RWPE2 (cell line): ENCODE measurements around the gene PDE4B.
A peak's percentile ranks its signal among the peaks of the same experiment; 100 is the strongest.

Experiments
- ATAC-seq: fragments of 200-7000 bp; cut with Tn5 transposase; 3 replicates; pipeline ENCODE4 v1.9.1; 2021; ENCODE audit warnings: low read depth
- DNase-seq: peaks from one replicate; pipeline ENCODE4 v3.0.0-alpha.2; 2020; ENCODE audit warnings: low spot score
- H3K27ac ChIP-seq: fragments of 450-650 bp; 2 replicates; pipeline ENCODE4 v1.5.1; 2017; ENCODE audit warnings: mild to moderate bottlenecking; ENCODE audit not compliant: poor library complexity, severe bottlenecking
- H3K27me3 ChIP-seq: fragments of 250-450 bp; sonication (Bioruptor Pico); 2 replicates; pipeline ENCODE4 v1.5.1; 2021; ENCODE audit warnings: mild to moderate bottlenecking, moderate library complexity; ENCODE audit not compliant: insufficient read depth, poor library complexity, severe bottlenecking
- H3K36me3 ChIP-seq: fragments of 250-450 bp; sonication (Bioruptor Pico); 2 replicates; pipeline ENCODE4 v1.5.1; 2020; ENCODE audit warnings: low read depth, mild to moderate bottlenecking, moderate library complexity
- H3K4me1 ChIP-seq: fragments of 250-450 bp; sonication (Bioruptor Pico); 2 replicates; pipeline ENCODE4 v1.5.1; 2021; ENCODE audit warnings: mild to moderate bottlenecking, moderate library complexity; ENCODE audit not compliant: insufficient read depth, poor library complexity, severe bottlenecking
- H3K4me3 ChIP-seq: fragments of 250-450 bp; sonication (Bioruptor Pico); 2 replicates; pipeline ENCODE4 v1.5.1; 2021; ENCODE audit warnings: mild to moderate bottlenecking, moderate library complexity; ENCODE audit not compliant: severe bottlenecking
- H3K9me3 ChIP-seq: fragments of 250-450 bp; sonication (Bioruptor Pico); 2 replicates; pipeline ENCODE4 v1.5.1; 2021; ENCODE audit warnings: mild to moderate bottlenecking, moderate library complexity; ENCODE audit not compliant: severe bottlenecking
- CTCF ChIP-seq: fragments of 450-650 bp; IDR thresholded peaks from one replicate; pipeline ENCODE4 v1.5.1; 2017; ENCODE audit warnings: mild to moderate bottlenecking, moderate library complexity; ENCODE audit not compliant: poor library complexity, severe bottlenecking

The PDE4B gene

GRCh38 chr1:66294707-66295370, 502.1 kb downstream of the PDE4B start:
- Histone ChIP-seq H3K9me3 (no peaks in the 10 kb centered on the region), H3K27ac (peak overlapping the region; percentile 91), H3K36me3 (no peaks in the 10 kb centered on the region), H3K4me1 (peaks cover 34% of the 10 kb centered on the region), H3K27me3 (no peaks in the 10 kb centered on the region), H3K4me3 (no peak overlapping the region)
- no peak for TF ChIP-seq CTCF
- ATAC-seq: peak; percentile 96
- no peak for DNase-seq

GRCh38 chr1:66295803-66296202, 503.1 kb downstream of the PDE4B start:
- ATAC-seq (no peak), DNase-seq (no peak)
- Histone ChIP-seq H3K27ac (peak overlapping the region; percentile 91), H3K36me3 (no peaks in the 10 kb centered on the region), H3K4me1 (peaks cover 33% of the 10 kb centered on the region), H3K4me3 (no peak overlapping the region), H3K27me3 (no peaks in the 10 kb centered on the region), H3K9me3 (no peaks in the 10 kb centered on the region)
- no peak for TF ChIP-seq CTCF

- Histone ChIP-seq H3K4me3 (no peak overlapping the region), H3K27ac (peak overlapping the region; percentile 91), H3K36me3 (no peaks in the 10 kb centered on the region), H3K27me3 (no peaks in the 10 kb centered on the region), H3K9me3 (no peaks in the 10 kb centered on the region), H3K4me1 (peaks cover 27% of the 10 kb centered on the region)
- TF ChIP-seq CTCF: no peak
- no peak for DNase-seq
- ATAC-seq: no peak
Observed at GRCh38 chr1:66296370-66296769, 503.7 kb downstream of the PDE4B start.

- no peaks in the 10 kb centered on the region for H3K9me3 ChIP-seq
- H3K27me3 ChIP-seq: no peaks in the 10 kb centered on the region
- H3K36me3 ChIP-seq: no peaks in the 10 kb centered on the region
- DNase-seq (no peak), ATAC-seq (no peak)
- no peak overlapping the region for H3K27ac ChIP-seq
- no peak for TF ChIP-seq CTCF
- peaks cover 21% of the 10 kb centered on the region for H3K4me1 ChIP-seq
- no peak overlapping the region for H3K4me3 ChIP-seq
Observed at GRCh38 chr1:66296951-66297350, 504.3 kb downstream of the PDE4B start.

- ATAC-seq (no peak), DNase-seq (no peak)
- Histone ChIP-seq H3K9me3 (no peaks in the 10 kb centered on the region), H3K27me3 (no peaks in the 10 kb centered on the region), H3K4me1 (peaks cover 21% of the 10 kb centered on the region), H3K4me3 (no peak overlapping the region), H3K36me3 (no peaks in the 10 kb centered on the region), H3K27ac (no peak overlapping the region)
- no peak for TF ChIP-seq CTCF
Observed at GRCh38 chr1:66298464-66298863, 505.8 kb downstream of the PDE4B start.
